HG03565 (cell line): ENCODE measurements around the gene SUMO2.
A peak's percentile ranks its signal among the peaks of the same experiment; 100 is the strongest.
"Not testable (repeated sequence)": the region's sequence is repeated elsewhere in the genome, so short reads cannot be mapped to it uniquely, and the experiment has no call there.

Experiments used
- ATAC-seq: cut with Tn5 transposase; IDR thresholded peaks from one replicate; pipeline ENCODE4 v1.9.1; 2021; ENCODE audit warnings: mild to moderate bottlenecking, moderate library complexity; ENCODE audit not compliant: unreplicated experiment

Gene SUMO2

GRCh38 chr17:75182569-75183436 is at the start of gene SUMO2:
Gene SUMO2, minus strand, starts transcription at chr17:75182959. Its CDS starts 125 bp downstream, at chr17:75182834.
- peak; percentile 75 for ATAC-seq

GRCh38 chr17:75231741-75232464 is 49.1 kb upstream of the SUMO2 start:
- ATAC-seq, result no peak

GRCh38 chr17:75231071-75231470 is 48.3 kb upstream of the SUMO2 start:
- ATAC-seq, result no peak

GRCh38 chr17:75228847-75229246 is 46.1 kb upstream of the SUMO2 start:
- ATAC-seq, result no peak

GRCh38 chr17:75228305-75228704 is 45.5 kb upstream of the SUMO2 start:
- ATAC-seq, result no peak

GRCh38 chr17:75227729-75228128 is 45.0 kb upstream of the SUMO2 start:
- no peak for ATAC-seq

- ATAC-seq, result no peak
These were observed 42.3 kb upstream of the SUMO2 start for GRCh38 chr17:75225016-75225415.

GRCh38 chr17:75219815-75220214 is 37.1 kb upstream of the SUMO2 start:
- no peak for ATAC-seq

GRCh38 chr17:75218131-75218530 is 35.4 kb upstream of the SUMO2 start:
- no peak for ATAC-seq

- no peak for ATAC-seq
These were observed 26.3 kb upstream of the SUMO2 start for GRCh38 chr17:75209061-75209460.

- ATAC-seq, result no peak
These were observed 25.4 kb upstream of the SUMO2 start for GRCh38 chr17:75208161-75208560.

- no peak for ATAC-seq
These were observed 25.0 kb upstream of the SUMO2 start for GRCh38 chr17:75207760-75208159.

- ATAC-seq, result not testable (repeated sequence)
These were observed 24.3 kb upstream of the SUMO2 start for GRCh38 chr17:75207050-75207407.

- ATAC-seq, result no peak
These were observed 23.0 kb upstream of the SUMO2 start for GRCh38 chr17:75205793-75206163.

- ATAC-seq, result peak; percentile 66
These were observed 22.5 kb upstream of the SUMO2 start, which contains the start of gene NUP85 for GRCh38 chr17:75205037-75205792. Gene NUP85, plus strand, starts transcription at chr17:75205679. Its CDS starts 83 bp downstream, at chr17:75205762.

- ATAC-seq, result no peak
These were observed 17.3 kb upstream of the SUMO2 start for GRCh38 chr17:75199886-75200618.

- no peak for ATAC-seq
These were observed 12.1 kb upstream of the SUMO2 start for GRCh38 chr17:75194879-75195278.

GRCh38 chr17:75191584-75191983 is 8.8 kb upstream of the SUMO2 start:
- no peak for ATAC-seq

- no peak for ATAC-seq
These were observed 5.9 kb upstream of the SUMO2 start for GRCh38 chr17:75188614-75189013.

- no peak for ATAC-seq
These were observed 1.5 kb upstream of the SUMO2 start for GRCh38 chr17:75183999-75184884.
